K562 (cell line): ENCODE data around the gene GIMAP8.

Source experiments
- ADNP ChIP-seq: fragments of 200-800 bp; sonication (Bioruptor generic); IDR thresholded peaks from 2 replicates; pipeline ENCODE4 v1.6.1; 2016; ENCODE audit warnings: missing genetic modification characterization, missing compliant biosample characterization
- HCFC1 ChIP-seq: IDR thresholded peaks from 2 replicates; pipeline ENCODE4 v1.6.1; 2012; ENCODE audit warnings: low read depth, low read length, improper control_type of control experiment
- POLR2A ChIP-seq: fragments of 450-650 bp; conservative IDR thresholded peaks from 2 replicates; pipeline ENCODE4 v1.6.1; 2016
- TEAD4 ChIP-seq, 2 experiments: sonication (generic) in 1 of 2; formaldehyde crosslinking in 1 of 2; IDR thresholded peaks; 2 replicates each; pipeline versions ENCODE4 v1.6.1 to v1.8.0; 2012 to 2022; ENCODE audit warnings: borderline replicate concordance in 1 of 2, inconsistent platforms in 1 of 2, low read length in 1 of 2, mild to moderate bottlenecking in 1 of 2, missing genetic modification reagents in 1 of 2
- USF2 ChIP-seq: sonication (generic); formaldehyde crosslinking; IDR thresholded peaks from 2 replicates; pipeline ENCODE4 v1.5.0; 2020; ENCODE audit warnings: missing genetic modification reagents

- TF ChIP-seq TEAD4 (IDR thresholded peaks at IDR 0.05; ENCODE audit: low read length) (no peak), TEAD4 (CRISPR knock-in tag; IDR thresholded peaks at IDR 0.05; ENCODE audit: borderline replicate concordance) (no peak), ADNP (tag) (no peak), HCFC1 (no peak), USF2 (CRISPR knock-in tag) (no peak), POLR2A (no peak)
Observed at GRCh38 chr7:150479023-150479716, 28.7 kb downstream of the GIMAP8 start.
